ENCODE measurements around the gene PWP1. TPM values are rescaled to one million over a fixed set of nuclear protein-coding genes. Genes with fewer than 3 reads are reported as not detected.

The PWP1 gene
- polyA plus RNA-seq, 1 donor (not counting 4 experiments of a cell fraction or from before 2014, with no cell fraction given): 137 TPM

DNA sequence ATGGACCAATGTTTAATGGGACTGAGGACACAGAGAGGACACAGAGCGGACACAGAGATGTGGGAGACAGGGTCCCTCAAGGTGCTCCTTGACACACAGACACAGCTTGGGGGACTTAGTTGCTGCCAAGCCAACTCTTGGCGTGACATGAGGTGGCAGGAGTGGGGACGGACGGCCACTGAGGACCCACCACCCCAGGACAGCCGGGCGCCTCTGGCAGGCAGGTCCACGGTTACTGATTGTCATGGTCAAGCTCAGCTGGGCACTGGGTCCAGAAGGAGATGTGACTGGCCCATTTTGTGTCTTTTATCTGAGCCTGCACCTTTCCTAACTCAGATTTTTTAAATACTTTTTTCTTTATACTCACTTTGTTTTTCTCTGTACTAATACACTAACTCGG, 15.7 kb upstream of the PWP1 start:
- no peak overlapping the region for H3K27ac ChIP-seq (ENCODE audit: control insufficient read depth, insufficient read depth, low read length)
- peaks cover 7% of the 10 kb centered on the region for H3K27me3 ChIP-seq (ENCODE audit: control insufficient read depth, extremely low read depth, insufficient read depth, low read length)
- no peaks in the 10 kb centered on the region for H3K4me1 ChIP-seq (ENCODE audit: control insufficient read depth, extremely low read depth, insufficient read depth, low read length)
- H3K36me3 ChIP-seq (ENCODE audit: control insufficient read depth in 2 of 2, extremely low read depth in 1 of 2, insufficient read depth in 2 of 2, low read length in 2 of 2): no peaks in the 10 kb centered on the region
- no peaks in the 10 kb centered on the region for H3K9me3 ChIP-seq (ENCODE audit: control insufficient read depth, low read depth, low read length)
- DNase-seq (ENCODE audit: low read depth, low spot score): no peak
- no peaks in the 10 kb centered on the region for H4K20me1 ChIP-seq (ENCODE audit: control insufficient read depth, extremely low read depth, insufficient read depth, low read length)
- no peak overlapping the region for H2AFZ ChIP-seq (ENCODE audit: control insufficient read depth, low read length)
- H3K9ac ChIP-seq (ENCODE audit: control insufficient read depth, extremely low read depth, insufficient read depth, low read length): no peak overlapping the region
- no peak for FAIRE-seq
- dilution Hi-C loops (cut with MboI; ENCODE audit: extremely low pct_ligation_motif_present, low sequenced_read_pairs): no loop called here
- H3K9me1 ChIP-seq (ENCODE audit: control insufficient read depth, extremely low read depth, insufficient read depth, low read length): no peaks in the 10 kb centered on the region
- no peak overlapping the region for H3K4me2 ChIP-seq (ENCODE audit: control insufficient read depth, extremely low read depth, insufficient read depth, low read depth, low read length)
- H3K79me2 ChIP-seq (ENCODE audit: control insufficient read depth, insufficient read depth, low read length): no peaks in the 10 kb centered on the region
- no peak for TF ChIP-seq EZH2 (IDR thresholded peaks at IDR 0.05; ENCODE audit: low read length)
- TF ChIP-seq, protein P1, sequence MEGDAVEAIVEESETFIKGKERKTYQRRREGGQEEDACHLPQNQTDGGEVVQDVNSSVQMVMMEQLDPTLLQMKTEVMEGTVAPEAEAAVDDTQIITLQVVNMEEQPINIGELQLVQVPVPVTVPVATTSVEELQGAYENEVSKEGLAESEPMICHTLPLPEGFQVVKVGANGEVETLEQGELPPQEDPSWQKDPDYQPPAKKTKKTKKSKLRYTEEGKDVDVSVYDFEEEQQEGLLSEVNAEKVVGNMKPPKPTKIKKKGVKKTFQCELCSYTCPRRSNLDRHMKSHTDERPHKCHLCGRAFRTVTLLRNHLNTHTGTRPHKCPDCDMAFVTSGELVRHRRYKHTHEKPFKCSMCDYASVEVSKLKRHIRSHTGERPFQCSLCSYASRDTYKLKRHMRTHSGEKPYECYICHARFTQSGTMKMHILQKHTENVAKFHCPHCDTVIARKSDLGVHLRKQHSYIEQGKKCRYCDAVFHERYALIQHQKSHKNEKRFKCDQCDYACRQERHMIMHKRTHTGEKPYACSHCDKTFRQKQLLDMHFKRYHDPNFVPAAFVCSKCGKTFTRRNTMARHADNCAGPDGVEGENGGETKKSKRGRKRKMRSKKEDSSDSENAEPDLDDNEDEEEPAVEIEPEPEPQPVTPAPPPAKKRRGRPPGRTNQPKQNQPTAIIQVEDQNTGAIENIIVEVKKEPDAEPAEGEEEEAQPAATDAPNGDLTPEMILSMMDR (optimal IDR thresholded peaks at IDR 0.05 in 1 of 3, IDR thresholded peaks at IDR 0.05 in 1 of 3, conservative IDR thresholded peaks at IDR 0.05 in 1 of 3; ENCODE audit: extremely low read depth in 1 of 3, insufficient read depth in 2 of 3, low read length in 3 of 3): no peak
- H3K4me3 ChIP-seq (ENCODE audit: control insufficient read depth in 2 of 3, extremely low read depth in 1 of 3, insufficient read depth in 2 of 3, low read depth in 1 of 3, low read length in 3 of 3): no peak overlapping the region

- dilution Hi-C loops (cut with MboI; ENCODE audit: extremely low pct_ligation_motif_present, low sequenced_read_pairs): no loop called here
- Histone ChIP-seq H3K27ac (ENCODE audit: control insufficient read depth, insufficient read depth, low read length) (no peak overlapping the region), H3K27me3 (ENCODE audit: control insufficient read depth, extremely low read depth, insufficient read depth, low read length) (peaks cover 7% of the 10 kb centered on the region), H4K20me1 (ENCODE audit: control insufficient read depth, extremely low read depth, insufficient read depth, low read length) (no peaks in the 10 kb centered on the region), H3K9ac (ENCODE audit: control insufficient read depth, extremely low read depth, insufficient read depth, low read length) (no peak overlapping the region), H3K9me1 (ENCODE audit: control insufficient read depth, extremely low read depth, insufficient read depth, low read length) (no peaks in the 10 kb centered on the region), H3K79me2 (ENCODE audit: control insufficient read depth, insufficient read depth, low read length) (no peaks in the 10 kb centered on the region), H3K4me2 (ENCODE audit: control insufficient read depth, extremely low read depth, insufficient read depth, low read depth, low read length) (no peak overlapping the region), H2AFZ (ENCODE audit: control insufficient read depth, low read length) (no peak overlapping the region), H3K9me3 (ENCODE audit: control insufficient read depth, low read depth, low read length) (no peaks in the 10 kb centered on the region), H3K36me3 (ENCODE audit: control insufficient read depth in 2 of 2, extremely low read depth in 1 of 2, insufficient read depth in 2 of 2, low read length in 2 of 2) (no peaks in the 10 kb centered on the region), H3K4me1 (ENCODE audit: control insufficient read depth, extremely low read depth, insufficient read depth, low read length) (no peaks in the 10 kb centered on the region), H3K4me3 (ENCODE audit: control insufficient read depth in 2 of 3, extremely low read depth in 1 of 3, insufficient read depth in 2 of 3, low read depth in 1 of 3, low read length in 3 of 3) (no peak overlapping the region)
- no peak for DNase-seq (ENCODE audit: low read depth, low spot score)
- no peak for FAIRE-seq
- no peak for TF ChIP-seq EZH2 (IDR thresholded peaks at IDR 0.05; ENCODE audit: low read length)
- TF ChIP-seq, protein P1 (optimal IDR thresholded peaks at IDR 0.05 in 1 of 3, IDR thresholded peaks at IDR 0.05 in 1 of 3, conservative IDR thresholded peaks at IDR 0.05 in 1 of 3; ENCODE audit: extremely low read depth in 1 of 3, insufficient read depth in 2 of 3, low read length in 3 of 3): peak; percentile 51 to 74 (median 70)
These were observed 14.5 kb upstream of the PWP1 start for GRCh38 chr12:107670999-107671643.

Data from keratinocyte (primary cell).